GM12878 (cell line): ENCODE results near the gene FNDC3B. TPM values are rescaled to one million over a fixed set of nuclear protein-coding genes. Genes with fewer than 3 reads are reported as not detected.

Source experiments
- BACH1 ChIP-seq: fragments of 450-650 bp; IDR thresholded peaks from 2 replicates; pipeline ENCODE4 v1.6.1; 2017; ENCODE audit warnings: mild to moderate bottlenecking, borderline replicate concordance
- BCL11A ChIP-seq: IDR thresholded peaks from 2 replicates; pipeline ENCODE4 v1.6.1; 2011; ENCODE audit warnings: low read depth, low read length
- BMI1 ChIP-seq: fragments of 450-650 bp; IDR thresholded peaks from 2 replicates; pipeline ENCODE4 v1.6.1; 2016; ENCODE audit warnings: mild to moderate bottlenecking, moderate library complexity, borderline replicate concordance
- CHD4 ChIP-seq: fragments of 200-600 bp; sonication (generic); IDR thresholded peaks from 2 replicates; pipeline ENCODE4 v1.6.1; 2016; ENCODE audit warnings: mild to moderate bottlenecking
- EED ChIP-seq: sonication (generic); IDR thresholded peaks from 2 replicates; pipeline ENCODE4 v1.6.1; 2016; ENCODE audit warnings: antibody characterized with exemption, low read depth
- ELK1 ChIP-seq: IDR thresholded peaks from 2 replicates; pipeline ENCODE4 v1.6.1; 2012; ENCODE audit warnings: low read depth, low read length, improper control_type of control experiment
- EZH2 ChIP-seq: IDR thresholded peaks from 2 replicates; pipeline ENCODE4 v1.6.1; 2012; ENCODE audit warnings: low read depth, mild to moderate bottlenecking, control low read depth, inconsistent platforms, low read length, borderline replicate concordance; ENCODE audit not compliant: control insufficient read depth
- FOXK2 ChIP-seq: fragments of 450-650 bp; IDR thresholded peaks from 2 replicates; pipeline ENCODE4 v1.6.1; 2017; ENCODE audit warnings: mild to moderate bottlenecking, moderate library complexity
- HCFC1 ChIP-seq: fragments of 150-350 bp; IDR thresholded peaks from 2 replicates; pipeline ENCODE4 v1.6.1; 2014; ENCODE audit warnings: low read length
- HDAC2 ChIP-seq: fragments of 200-600 bp; sonication (generic); IDR thresholded peaks from 2 replicates; pipeline ENCODE4 v1.6.1; 2017
- HDAC6 ChIP-seq: fragments of 200-600 bp; sonication (generic); IDR thresholded peaks from one replicate; pipeline ENCODE4 v1.8.0; 2017; ENCODE audit warnings: antibody characterized with exemption; ENCODE audit not compliant: unreplicated experiment
- IKZF1 ChIP-seq: fragments of 450-650 bp; conservative IDR thresholded peaks from 2 replicates; pipeline ENCODE4 v1.6.1; 2017; ENCODE audit warnings: antibody characterized with exemption, mild to moderate bottlenecking
- IRF4 ChIP-seq: IDR thresholded peaks from 2 replicates; pipeline ENCODE4 v1.6.1; 2011; ENCODE audit warnings: low read depth, low read length
- KAT2A ChIP-seq: conservative IDR thresholded peaks from 2 replicates; pipeline ENCODE4 v1.6.1; 2011; ENCODE audit warnings: low read depth, low read length; ENCODE audit not compliant: control insufficient read depth
- KDM1A ChIP-seq: fragments of 200-600 bp; sonication (generic); IDR thresholded peaks from 2 replicates; pipeline ENCODE4 v1.6.1; 2016; ENCODE audit warnings: borderline replicate concordance
- MTA3 ChIP-seq: IDR thresholded peaks from 2 replicates; pipeline ENCODE4 v1.6.1; 2012; ENCODE audit warnings: low read length, inconsistent platforms, borderline replicate concordance
- NFYB ChIP-seq: IDR thresholded peaks from 2 replicates; pipeline ENCODE4 v1.6.1; 2011; ENCODE audit warnings: low read depth, mild to moderate bottlenecking, low read length, improper control_type of control experiment, moderate library complexity; ENCODE audit not compliant: insufficient read depth
- PML ChIP-seq: IDR thresholded peaks from 2 replicates; pipeline ENCODE4 v1.6.1; 2012; ENCODE audit warnings: low read length, inconsistent platforms
- POLR2AphosphoS2 ChIP-seq: IDR thresholded peaks from 2 replicates; pipeline ENCODE4 v1.6.1; 2011; ENCODE audit warnings: low read depth, mild to moderate bottlenecking, low read length, improper control_type of control experiment, moderate library complexity
- RBBP5 ChIP-seq: fragments of 200-600 bp; sonication (generic); conservative IDR thresholded peaks from 2 replicates; pipeline ENCODE4 v1.6.1; 2016
- RFX5 ChIP-seq: IDR thresholded peaks from 2 replicates; pipeline ENCODE4 v1.6.1; 2011; ENCODE audit warnings: low read depth, low read length, improper control_type of control experiment
- SMAD5 ChIP-seq: IDR thresholded peaks from 2 replicates; pipeline ENCODE4 v1.6.1; 2016; ENCODE audit warnings: antibody characterized with exemption, low read depth
- STAT3 ChIP-seq: IDR thresholded peaks from 2 replicates; pipeline ENCODE4 v1.6.1; 2011; ENCODE audit warnings: low read depth, low read length, improper control_type of control experiment
- TBL1XR1 ChIP-seq: IDR thresholded peaks from 2 replicates; pipeline ENCODE4 v1.6.1; 2012; ENCODE audit warnings: low read depth, low read length, improper control_type of control experiment
- ZBTB11 ChIP-seq: fragments of 450-650 bp; formaldehyde crosslinking; IDR thresholded peaks from 2 replicates; pipeline ENCODE4 v1.5.0; 2022; ENCODE audit warnings: mild to moderate bottlenecking, missing genetic modification characterization
- ZBTB33 ChIP-seq: fragments of 450-650 bp; IDR thresholded peaks from 2 replicates; pipeline ENCODE4 v1.6.1; 2017; ENCODE audit warnings: mild to moderate bottlenecking
- ZNF207 ChIP-seq: fragments of 450-650 bp; IDR thresholded peaks from 2 replicates; pipeline ENCODE4 v1.6.1; 2014; ENCODE audit warnings: antibody characterized with exemption, mild to moderate bottlenecking, borderline replicate concordance
- ZSCAN29 ChIP-seq: fragments of 450-650 bp; IDR thresholded peaks from 2 replicates; pipeline ENCODE4 v1.6.1; 2017; ENCODE audit warnings: mild to moderate bottlenecking, moderate library complexity
- polyA plus RNA-seq, 11 experiments: library from polyadenylated mRNA; depleted of rRNA in 4 of 11; unstranded in 6 of 11; stranded (reverse) in 5 of 11; fragments of >200 nt; fragmentation: Nextera tagmentation in 4 of 11; fragmentation: Illumina TruSeq in 1 of 11; extraction: Ambion mirVana in 4 of 11; extraction: Trizol in 1 of 11; gene quantifications; 1 replicate in 1 of 11; 2 replicates in 10 of 11; pipeline versions ENCODE4 v1.2.1 to v1.2.3, GENCODE V29; 2011 to 2016; ENCODE audit warnings: inconsistent platforms in 2 of 11, missing spikeins in 2 of 11, low read depth in 1 of 11
- total RNA-seq, 4 experiments: library from RNA; depleted of rRNA in 3 of 4; stranded (reverse); fragments of >200 nt in 3 of 4; fragmentation: Illumina TruSeq in 1 of 4; extraction: Trizol in 1 of 4; gene quantifications; 2 replicates each; pipeline versions ENCODE4 v1.2.1 to v1.2.3, GENCODE V29; 2013 to 2021

The FNDC3B gene
- total and polyA plus RNA-seq, 10 of the 15 experiments (the other 5 are each of a cell fraction or from before 2014, with no cell fraction given), result 7.9 to 35.0 (median 18.5) TPM

GRCh38 chr3:172142051-172142863, 102.9 kb downstream of the FNDC3B start (continued):
- no peak for TF ChIP-seq ZBTB11
- TF ChIP-seq BCL11A, result peak; percentile 93
- 0 out of 2 replicates have a peak, but pooled peaks have one; percentile 32 for TF ChIP-seq CHD4
- no peak for TF ChIP-seq FOXK2
- TF ChIP-seq KAT2A, result no peak
- peak; percentile 93 for TF ChIP-seq EED
- TF ChIP-seq IRF4, result peak; percentile 84
- no peak for TF ChIP-seq TBL1XR1
- no peak for TF ChIP-seq RFX5
- no peak for TF ChIP-seq HCFC1
- peak; percentile 50; the same call in 1 of the 2 replicates for TF ChIP-seq STAT3
- TF ChIP-seq ZSCAN29, result no peak
- TF ChIP-seq PML, result peak; percentile 60; the same call in 1 of the 2 replicates
- TF ChIP-seq MTA3, result peak; percentile 57; the same call in 1 of the 2 replicates
- peak; percentile 91 for TF ChIP-seq IKZF1
- TF ChIP-seq POLR2AphosphoS2, result no peak
- TF ChIP-seq ELK1, result no peak
- no peak for TF ChIP-seq KDM1A
- TF ChIP-seq EZH2, result no peak
- TF ChIP-seq ZNF207, result no peak
- TF ChIP-seq HDAC2, result no peak
- TF ChIP-seq BACH1, result peak; percentile 59; the same call in 1 of the 2 replicates
- peak; percentile 76 for TF ChIP-seq BMI1
- no peak for TF ChIP-seq ZBTB33
- TF ChIP-seq SMAD5, result no peak
- TF ChIP-seq HDAC6, result no peak
- no peak for TF ChIP-seq NFYB
- no peak for TF ChIP-seq RBBP5
